NCI-H2196 treated with DMSO at 0.1 percent for 48 hours (cell line): ENCODE measurements around the gene SMC1A.

ENCODE experiments used
- DNase-seq: peaks from one replicate; lab custom pipeline; 2025; ENCODE audit not compliant: unreplicated experiment; lab: John Stamatoyannopoulos, UW

Gene SMC1A

GRCh38 chrX:53347948-53348347 lies 74.5 kb downstream of the SMC1A start:
- no peak for DNase-seq

DNA sequence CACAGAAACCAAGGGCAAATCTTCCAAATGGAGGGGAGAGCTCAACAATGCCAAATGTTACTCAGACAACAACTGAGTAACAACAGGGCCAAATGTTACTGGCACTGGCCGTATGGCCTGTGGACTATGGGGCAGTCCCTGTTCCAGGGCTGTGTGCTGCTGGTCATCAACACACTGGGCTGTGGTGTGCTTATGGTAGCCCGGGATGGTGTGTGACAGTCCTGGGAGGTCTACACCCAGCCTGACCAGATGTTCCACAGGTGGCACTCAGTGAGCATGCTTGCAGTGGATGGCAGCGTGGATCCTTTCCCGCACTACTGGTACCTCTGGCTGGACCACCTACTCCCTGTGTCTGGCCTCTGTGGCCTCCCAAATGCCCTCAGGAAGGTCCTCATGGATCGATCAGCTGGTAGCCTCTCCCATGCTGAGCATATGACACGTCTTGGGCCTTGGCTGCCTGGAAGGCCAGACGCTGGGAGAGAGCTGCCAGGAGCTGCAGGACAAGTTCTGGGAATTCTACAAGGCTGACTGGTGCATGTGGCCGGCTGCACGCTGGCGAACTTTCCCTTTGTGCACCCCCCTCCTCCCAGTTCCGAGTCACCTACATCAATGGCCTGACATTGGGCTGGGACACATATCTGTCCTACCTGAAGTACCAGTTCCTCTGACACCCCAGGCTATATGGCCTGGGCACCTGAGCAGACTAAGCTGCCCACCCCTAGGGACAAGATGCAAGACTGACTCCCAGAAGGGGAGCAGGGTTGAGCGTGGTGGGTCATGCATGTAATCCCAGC lies 81.4 kb downstream of the SMC1A start:
- DNase-seq: no peak

GRCh38 chrX:53337101-53337500 lies 85.4 kb downstream of the SMC1A start:
- DNase-seq: no peak

DNA sequence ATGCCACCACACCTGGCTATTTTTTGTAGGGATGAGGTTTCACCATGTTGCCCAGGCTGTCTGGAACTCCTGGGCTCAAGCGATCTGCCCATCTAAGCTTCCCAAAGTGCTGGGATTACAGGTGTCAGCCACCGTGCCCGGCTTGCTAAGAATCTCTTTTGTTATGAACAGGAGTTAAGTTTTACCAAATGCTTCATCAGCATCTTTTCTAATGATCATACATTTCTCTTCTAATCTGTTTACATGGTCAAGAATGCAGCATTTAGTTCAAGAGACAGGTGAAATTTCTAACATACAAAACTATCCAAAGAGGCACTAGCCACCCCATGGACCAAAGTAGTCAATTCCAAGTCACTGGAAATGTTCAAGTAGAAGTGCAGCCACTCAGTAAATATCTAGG lies 88.6 kb downstream of the SMC1A start:
- no peak for DNase-seq

- no peak for DNase-seq
Measured at GRCh38 chrX:53332204-53332603, 90.2 kb downstream of the SMC1A start.

DNA sequence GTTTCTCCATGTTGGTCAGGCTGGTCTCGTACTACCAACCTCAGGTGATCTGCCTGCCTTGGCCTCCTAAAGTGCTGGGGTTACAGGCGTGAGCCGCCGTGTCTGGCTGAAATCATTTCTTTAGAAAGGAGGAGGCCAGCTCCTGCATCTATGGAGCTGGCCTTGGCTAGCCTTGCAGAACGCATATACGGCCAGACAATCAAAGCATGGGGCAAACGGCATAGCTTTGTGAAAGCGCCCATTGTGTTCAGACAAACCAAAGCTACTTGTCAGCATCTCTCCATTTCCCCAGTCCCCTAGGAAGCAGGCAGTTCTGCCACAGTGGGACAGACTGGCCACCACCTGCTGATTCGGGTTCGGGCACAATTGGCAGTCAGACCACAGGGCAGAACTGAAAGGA lies 92.1 kb downstream of the SMC1A start:
- no peak for DNase-seq

GRCh38 chrX:53324803-53325202 lies 97.7 kb downstream of the SMC1A start:
- no peak for DNase-seq
